Right lobe of liver (tissue), 4 donors: ENCODE results near the gene PTPRM.

ENCODE experiments used
- POLR2A ChIP-seq: fragments of 450-650 bp; IDR thresholded peaks from one replicate; pipeline ENCODE4 v1.6.1; 2017; ENCODE audit warnings: antibody characterized with exemption, mild to moderate bottlenecking
- TF ChIP-seq, protein P1 (sequence below), 4 donors: fragments of 200-600 bp in 3 of 4; fragments of 450-650 bp in 1 of 4; IDR thresholded peaks; one replicate each; pipeline versions ENCODE4 v1.5.1 to v1.8.0; 2016 to 2022; ENCODE audit warnings: antibody characterized with exemption in 4 of 4, mild to moderate bottlenecking in 2 of 4
- donor health status: DM: no; HTN: no; CAD: no.
- donor health status: DM: no; HTN: no; CAD: no.
- donor health status: DM: no; HTN: yes; CAD: no.

DNA sequence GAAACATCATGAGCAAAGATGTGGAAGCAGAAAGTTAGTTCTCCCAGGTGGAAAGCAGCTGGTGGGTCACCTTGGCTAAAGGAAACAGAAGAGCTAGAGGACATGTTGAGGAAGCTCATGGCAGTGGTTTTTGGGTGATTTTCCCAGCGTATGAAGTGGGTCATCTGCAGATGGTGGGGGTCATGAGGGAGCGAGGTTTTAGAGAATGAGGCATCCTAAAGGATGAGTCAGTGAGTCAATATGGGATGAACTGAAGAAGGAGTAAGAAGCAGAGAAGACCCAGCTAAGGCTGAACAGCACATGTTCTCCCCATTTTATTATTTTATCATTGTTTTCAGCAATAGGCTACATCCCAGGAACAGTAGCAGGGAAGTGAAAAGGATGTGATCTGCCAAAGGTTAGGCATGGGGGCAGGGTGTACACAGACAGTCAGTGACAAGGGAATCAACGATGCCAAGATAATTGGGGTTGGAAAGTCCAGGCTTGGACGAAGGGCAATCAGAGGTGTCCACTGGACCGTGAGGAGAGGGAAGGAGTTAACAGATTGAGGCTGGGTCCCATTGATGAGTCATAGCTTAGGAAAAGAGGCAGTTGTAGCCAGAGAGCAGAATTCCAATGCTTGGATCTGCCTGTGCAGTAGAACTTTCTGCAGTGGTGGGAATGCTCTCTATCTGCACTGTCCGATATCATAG lies 752.8 kb downstream of the PTPRM start:
- TF ChIP-seq, protein P1, sequence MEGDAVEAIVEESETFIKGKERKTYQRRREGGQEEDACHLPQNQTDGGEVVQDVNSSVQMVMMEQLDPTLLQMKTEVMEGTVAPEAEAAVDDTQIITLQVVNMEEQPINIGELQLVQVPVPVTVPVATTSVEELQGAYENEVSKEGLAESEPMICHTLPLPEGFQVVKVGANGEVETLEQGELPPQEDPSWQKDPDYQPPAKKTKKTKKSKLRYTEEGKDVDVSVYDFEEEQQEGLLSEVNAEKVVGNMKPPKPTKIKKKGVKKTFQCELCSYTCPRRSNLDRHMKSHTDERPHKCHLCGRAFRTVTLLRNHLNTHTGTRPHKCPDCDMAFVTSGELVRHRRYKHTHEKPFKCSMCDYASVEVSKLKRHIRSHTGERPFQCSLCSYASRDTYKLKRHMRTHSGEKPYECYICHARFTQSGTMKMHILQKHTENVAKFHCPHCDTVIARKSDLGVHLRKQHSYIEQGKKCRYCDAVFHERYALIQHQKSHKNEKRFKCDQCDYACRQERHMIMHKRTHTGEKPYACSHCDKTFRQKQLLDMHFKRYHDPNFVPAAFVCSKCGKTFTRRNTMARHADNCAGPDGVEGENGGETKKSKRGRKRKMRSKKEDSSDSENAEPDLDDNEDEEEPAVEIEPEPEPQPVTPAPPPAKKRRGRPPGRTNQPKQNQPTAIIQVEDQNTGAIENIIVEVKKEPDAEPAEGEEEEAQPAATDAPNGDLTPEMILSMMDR (IDR thresholded peaks at IDR 0.05), result no peak
- no peak for TF ChIP-seq POLR2A
